H1 (cell line): Measurements from ENCODE around the gene OPCML. TPM values are rescaled to one million over a fixed set of nuclear protein-coding genes. Genes with fewer than 3 reads are reported as not detected.

Experiments
- CTCF ChIA-PET: fragments of 300-600 bp; sonication (Branson Sonifier 250); formaldehyde crosslinking; loops from one replicate; lab custom pipeline; 2021; ENCODE audit not compliant: partially characterized antibody; lab: Charles Lee
- POLR2A ChIA-PET: fragments of 300-600 bp; sonication (Branson Sonifier 250); formaldehyde crosslinking; loops from one replicate; lab custom pipeline; 2021; ENCODE audit warnings: inconsistent platforms; ENCODE audit not compliant: partially characterized antibody; lab: Charles Lee
- DNase-seq, 2 experiments: peaks; one replicate each; pipeline versions ENCODE4 v3.0.0 to v3.0.0-alpha.2; 2010 to 2022; ENCODE audit warnings: low spot score in 2 of 2, low read depth in 1 of 2, mixed read lengths in 1 of 2
- FAIRE-seq: peaks from 2 replicates; lab custom pipeline; 2011; peaks lifted over from hg19 to GRCh38; lab: Jason Lieb, UNC
- H2AFZ ChIP-seq: 2 replicates; pipeline ENCODE4 v1.8.1; 2012; ENCODE audit warnings: low read length, inconsistent platforms
- H2AK5ac ChIP-seq: 2 replicates; pipeline ENCODE4 v1.6.1; 2013; ENCODE audit warnings: low read depth, low read length
- H2BK120ac ChIP-seq: replicated peaks from 2 replicates; pipeline ENCODE3; 2013; ENCODE audit warnings: low read depth, low read length, inconsistent platforms
- H2BK12ac ChIP-seq: 2 replicates; pipeline ENCODE4 v1.6.1; 2013; ENCODE audit warnings: low read depth, low read length
- H2BK15ac ChIP-seq: 2 replicates; pipeline ENCODE4 v1.6.1; 2013; ENCODE audit warnings: low read length
- H2BK20ac ChIP-seq: 2 replicates; pipeline ENCODE4 v1.6.1; 2013; ENCODE audit warnings: low read length
- H2BK5ac ChIP-seq: 2 replicates; pipeline ENCODE4 v1.6.1; 2013; ENCODE audit warnings: low read depth, low read length
- H3K14ac ChIP-seq: 2 replicates; pipeline ENCODE4 v1.6.1; 2013; ENCODE audit warnings: inconsistent platforms; ENCODE audit not compliant: insufficient read length
- H3K18ac ChIP-seq: 2 replicates; pipeline ENCODE4 v1.6.1; 2013; ENCODE audit warnings: low read length; ENCODE audit errors: extremely low read depth
- H3K23ac ChIP-seq: 2 replicates; pipeline ENCODE4 v1.6.1; 2013; ENCODE audit warnings: inconsistent platforms; ENCODE audit not compliant: insufficient read length
- H3K23me2 ChIP-seq: 2 replicates; pipeline ENCODE4 v1.6.1; 2013; ENCODE audit warnings: low read depth, low read length
- H3K27ac ChIP-seq: 2 replicates; pipeline ENCODE4 v1.6.1; 2011; ENCODE audit warnings: low read depth, low read length, inconsistent platforms
- H3K27me3 ChIP-seq, 4 experiments: replicated peaks in 1 of 4; 1 replicate in 1 of 4; 2 replicates in 3 of 4; pipeline versions ENCODE4 v1.6.1 to v1.8.1; 2011 to 2013; ENCODE audit warnings: low read length in 3 of 4, mild to moderate bottlenecking in 3 of 4, inconsistent platforms in 2 of 4, mixed read lengths in 2 of 4, moderate library complexity in 1 of 4; ENCODE audit not compliant: control insufficient read depth in 3 of 4, insufficient read depth in 3 of 4; ENCODE audit errors: extremely low read depth in 1 of 4
- H3K36me3 ChIP-seq, 4 experiments: 2 replicates each; pipeline versions ENCODE4 v1.6.1 to v1.8.1; 2011 to 2013; ENCODE audit warnings: mild to moderate bottlenecking in 4 of 4, low read length in 3 of 4, moderate library complexity in 2 of 4, control low read depth in 1 of 4, inconsistent platforms in 1 of 4; ENCODE audit not compliant: insufficient read depth in 4 of 4, control insufficient read depth in 2 of 4
- H3K4ac ChIP-seq: replicated peaks from 2 replicates; pipeline ENCODE3; 2013; ENCODE audit warnings: low read length, low read depth, mixed read lengths, inconsistent platforms; ENCODE audit not compliant: insufficient read length
- H3K4me1 ChIP-seq, 4 experiments: replicated peaks in 1 of 4; 1 replicate in 1 of 4; 2 replicates in 3 of 4; pipeline versions ENCODE4 v1.6.1 to v1.8.1; 2011 to 2013; ENCODE audit warnings: low read length in 3 of 4, inconsistent platforms in 2 of 4, mixed read lengths in 1 of 4; ENCODE audit not compliant: insufficient read depth in 4 of 4, control insufficient read depth in 3 of 4
- H3K4me2 ChIP-seq, 2 experiments: 2 replicates each; pipeline versions ENCODE4 v1.6.1 to v1.8.1; 2011 to 2013; ENCODE audit warnings: low read depth in 2 of 2, low read length in 2 of 2, control low read depth in 1 of 2, inconsistent platforms in 1 of 2, mild to moderate bottlenecking in 1 of 2; ENCODE audit not compliant: insufficient read depth in 1 of 2
- H3K4me3 ChIP-seq, 4 experiments: fragments of 200-600, 300-600 bp in 1 of 4; sonication (generic), shearing (Covaris generic), sonication (Bioruptor Twin) in 1 of 4; 2 replicates each; pipeline versions ENCODE4 v1.5.1 to v1.8.1; 2011 to 2016; ENCODE audit warnings: low read length in 4 of 4, low read depth in 3 of 4, control low read depth in 2 of 4, inconsistent platforms in 2 of 4, mild to moderate bottlenecking in 2 of 4, mixed read lengths in 1 of 4, moderate library complexity in 1 of 4; ENCODE audit not compliant: insufficient read depth in 2 of 4; ENCODE audit errors: extremely low read depth in 1 of 4
- H3K56ac ChIP-seq: replicated peaks from 2 replicates; pipeline ENCODE3; 2013; ENCODE audit warnings: low read depth, mild to moderate bottlenecking, mixed read lengths, low read length, inconsistent platforms; ENCODE audit not compliant: insufficient read length
- H3K79me1 ChIP-seq: 2 replicates; pipeline ENCODE4 v1.6.1; 2013; ENCODE audit warnings: low read depth, low read length, control low read depth
- H3K79me2 ChIP-seq, 2 experiments: 2 replicates each; pipeline versions ENCODE4 v1.6.1 to v1.8.1; 2012 to 2013; ENCODE audit warnings: low read length in 2 of 2, mild to moderate bottlenecking in 2 of 2, inconsistent platforms in 1 of 2; ENCODE audit not compliant: insufficient read depth in 2 of 2, control insufficient read depth in 1 of 2
- H3K9ac ChIP-seq, 4 experiments: replicated peaks in 1 of 4; 1 replicate in 1 of 4; 2 replicates in 3 of 4; pipeline versions ENCODE4 v1.6.1 to v1.8.1; 2011 to 2013; ENCODE audit warnings: low read depth in 3 of 4, low read length in 3 of 4, control low read depth in 2 of 4, mild to moderate bottlenecking in 2 of 4, moderate library complexity in 2 of 4, inconsistent platforms in 1 of 4; ENCODE audit errors: extremely low read depth in 1 of 4
- H3K9me3 ChIP-seq, 2 experiments: 2 replicates each; pipeline versions ENCODE4 v1.6.1 to v1.8.1; 2012 to 2013; ENCODE audit warnings: mild to moderate bottlenecking in 2 of 2, moderate library complexity in 2 of 2, control low read depth in 1 of 2, inconsistent platforms in 1 of 2, low read depth in 1 of 2, low read length in 1 of 2, mixed read lengths in 1 of 2; ENCODE audit not compliant: insufficient read depth in 2 of 2
- H4K20me1 ChIP-seq, 2 experiments: replicated peaks in 1 of 2; 2 replicates each; pipeline versions ENCODE3 to v1.8.1; 2011 to 2013; ENCODE audit warnings: inconsistent platforms in 2 of 2, low read length in 2 of 2, mild to moderate bottlenecking in 1 of 2; ENCODE audit not compliant: insufficient read depth in 2 of 2, control insufficient read depth in 1 of 2
- H4K5ac ChIP-seq: 2 replicates; pipeline ENCODE4 v1.6.1; 2013; ENCODE audit warnings: low read length, low read depth, mixed read lengths, inconsistent platforms; ENCODE audit not compliant: insufficient read length
- H4K8ac ChIP-seq: 2 replicates; pipeline ENCODE4 v1.8.0; 2013; ENCODE audit warnings: mild to moderate bottlenecking, moderate library complexity, low read length, inconsistent platforms; ENCODE audit not compliant: insufficient read depth; ENCODE audit errors: extremely low read depth
- H4K91ac ChIP-seq: replicated peaks from 2 replicates; pipeline ENCODE3; 2013; ENCODE audit warnings: low read length, mixed read lengths, inconsistent platforms; ENCODE audit not compliant: insufficient read length
- E2F6 ChIP-seq: IDR thresholded peaks from 2 replicates; pipeline ENCODE4 v1.6.1; 2012; ENCODE audit warnings: inconsistent platforms
- HDAC6 ChIP-seq: IDR thresholded peaks from one replicate; pipeline ENCODE4 v1.7.1; 2012; ENCODE audit warnings: low read depth, mild to moderate bottlenecking, inconsistent platforms, low read length, moderate library complexity
- WGBS, 2 experiments: shearing (Covaris generic) in 1 of 2; methylation state at CpG; one replicate each; pipeline versions ENCODE4 v1.1.6 to v1.1.7; 2013 to 2015; ENCODE audit warnings: low lambda C conversion rate in 2 of 2, mixed read lengths in 2 of 2, inconsistent platforms in 1 of 2, low coverage in 1 of 2, missing lambda C conversion rate in 1 of 2; ENCODE audit not compliant: insufficient replicate concordance in 2 of 2, insufficient coverage in 1 of 2, insufficient read length in 1 of 2; ENCODE audit errors: extremely low coverage in 1 of 2, missing lambda C conversion rate in 1 of 2; 5-methylcytosine and 5-hydroxymethylcytosine counted together
- polyA plus RNA-seq, 7 experiments: library from polyadenylated mRNA; depleted of rRNA in 3 of 7; stranded (reverse) in 5 of 7; unstranded in 2 of 7; fragments of >200 nt in 5 of 7; fragments of 200-250 nt in 2 of 7; gene quantifications; 1 replicate in 5 of 7; 2 replicates in 1 of 7; 4 replicates in 1 of 7; pipeline versions ENCODE4 v1.2.1 to v1.2.3, GENCODE V29; 2011 to 2013; ENCODE audit warnings: missing spikeins in 2 of 7, mixed read lengths in 2 of 7
- total RNA-seq: library from RNA; stranded (reverse); fragmentation: NEBNext Ultra II Directional; extraction: Animal tissue kit (Norgen Biotek cat#: 25700); gene quantifications from 2 replicates; pipeline ENCODE4 v1.2.1, GENCODE V29; 2021

OPCML gene
- total and polyA plus RNA-seq, 2 of the 8 experiments (the other 6 are each of a cell fraction or from before 2014, with no cell fraction given): 2.3 to 3.1 TPM

- no peak for FAIRE-seq
- Histone ChIP-seq H3K4ac (no peak overlapping the region), H4K91ac (no peak overlapping the region), H3K9ac (no peak overlapping the region), H3K79me2 (no peaks in the 10 kb centered on the region), H2BK20ac (no peak overlapping the region), H3K4me3 (no peak overlapping the region), H2BK15ac (no peak overlapping the region), H3K14ac (no peak overlapping the region), H3K9me3 (0 out of 4 replicates have a peak, but pooled peaks cover 0 to 3% of the 10 kb centered on the region in 2 experiments), H3K56ac (no peak overlapping the region), H3K23ac (no peak overlapping the region), H2BK12ac (no peak overlapping the region), H4K20me1 (no peaks in the 10 kb centered on the region), H3K4me1 (no peaks in the 10 kb centered on the region), H2BK120ac (no peak overlapping the region), H4K8ac (no peak overlapping the region), H3K23me2 (no peaks in the 10 kb centered on the region; the same call in 1 of the 2 replicates), H3K18ac (no peak overlapping the region), H3K27me3 (no peaks in the 10 kb centered on the region), H3K27ac (no peak overlapping the region), H3K4me2 (no peak overlapping the region), H2BK5ac (no peak overlapping the region), H2AFZ (no peak overlapping the region), H2AK5ac (no peak overlapping the region), H4K5ac (no peak overlapping the region), H3K36me3 (no peaks in the 10 kb centered on the region), H3K79me1 (no peaks in the 10 kb centered on the region)
- no peak for DNase-seq
- WGBS, 2 experiments: 93% methylated on average over 4 of the region's 4 CpGs; no CpG with 5 or more reads in 1 of the 2 experiments
- TF ChIP-seq HDAC6: no peak
- no peak for TF ChIP-seq E2F6
- ChIA-PET CTCF (interaction anchor here (1.1 kb wide), 1 partner anchor 197 kb away, joined by 3 read pairs; no protein-coding TSS in a partner anchor), POLR2A (no interaction called here)
These were observed 788.7 kb downstream of the OPCML start for GRCh38 chr11:132743601-132744000.
